Mononuclear cell (primary cell): ENCODE results near the gene MRPS18C. TPM values are rescaled to one million over a fixed set of nuclear protein-coding genes. Genes with fewer than 3 reads are reported as not detected.

Source experiments
- total RNA-seq: library from RNA; depleted of rRNA; stranded (reverse); fragments of >200 nt; gene quantifications from one replicate; pipeline ENCODE4 v1.2.3, GENCODE V29; 2012

MRPS18C gene
- total RNA-seq, 1 donor = 19.4 TPM

Other genes with a start within 250 kb of the MRPS18C start
- gene COQ2, start 171.3 kb upstream of the MRPS18C start, total RNA-seq = 7.6 TPM
- 9.4 TPM for gene HPSE, start 121.2 kb upstream of the MRPS18C start, total RNA-seq
- 29.9 TPM for gene HELQ, start 235 bp upstream of the MRPS18C start, total RNA-seq
- gene ABRAXAS1, start 29.0 kb downstream of the MRPS18C start, total RNA-seq = 17.0 TPM
- 10.1 TPM for gene GPAT3, start 80.0 kb downstream of the MRPS18C start, total RNA-seq